LNCAP (cell line): ENCODE measurements around the gene BEX3.

Source experiments
- TF ChIP-seq, protein P1 (sequence below): fragments of 450-650 bp; IDR thresholded peaks from 2 replicates; pipeline ENCODE4 v1.5.1; 2017; ENCODE audit warnings: mild to moderate bottlenecking

Gene BEX3

GRCh38 chrX:103415528-103415927 lies 39.2 kb downstream of the BEX3 start:
- TF ChIP-seq, protein P1, sequence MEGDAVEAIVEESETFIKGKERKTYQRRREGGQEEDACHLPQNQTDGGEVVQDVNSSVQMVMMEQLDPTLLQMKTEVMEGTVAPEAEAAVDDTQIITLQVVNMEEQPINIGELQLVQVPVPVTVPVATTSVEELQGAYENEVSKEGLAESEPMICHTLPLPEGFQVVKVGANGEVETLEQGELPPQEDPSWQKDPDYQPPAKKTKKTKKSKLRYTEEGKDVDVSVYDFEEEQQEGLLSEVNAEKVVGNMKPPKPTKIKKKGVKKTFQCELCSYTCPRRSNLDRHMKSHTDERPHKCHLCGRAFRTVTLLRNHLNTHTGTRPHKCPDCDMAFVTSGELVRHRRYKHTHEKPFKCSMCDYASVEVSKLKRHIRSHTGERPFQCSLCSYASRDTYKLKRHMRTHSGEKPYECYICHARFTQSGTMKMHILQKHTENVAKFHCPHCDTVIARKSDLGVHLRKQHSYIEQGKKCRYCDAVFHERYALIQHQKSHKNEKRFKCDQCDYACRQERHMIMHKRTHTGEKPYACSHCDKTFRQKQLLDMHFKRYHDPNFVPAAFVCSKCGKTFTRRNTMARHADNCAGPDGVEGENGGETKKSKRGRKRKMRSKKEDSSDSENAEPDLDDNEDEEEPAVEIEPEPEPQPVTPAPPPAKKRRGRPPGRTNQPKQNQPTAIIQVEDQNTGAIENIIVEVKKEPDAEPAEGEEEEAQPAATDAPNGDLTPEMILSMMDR: no peak

- TF ChIP-seq, protein P1: no peak
Observed at GRCh38 chrX:103417370-103417769, 41.0 kb downstream of the BEX3 start.

- TF ChIP-seq, protein P1: no peak
Observed at GRCh38 chrX:103417933-103418332, 41.6 kb downstream of the BEX3 start.

DNA sequence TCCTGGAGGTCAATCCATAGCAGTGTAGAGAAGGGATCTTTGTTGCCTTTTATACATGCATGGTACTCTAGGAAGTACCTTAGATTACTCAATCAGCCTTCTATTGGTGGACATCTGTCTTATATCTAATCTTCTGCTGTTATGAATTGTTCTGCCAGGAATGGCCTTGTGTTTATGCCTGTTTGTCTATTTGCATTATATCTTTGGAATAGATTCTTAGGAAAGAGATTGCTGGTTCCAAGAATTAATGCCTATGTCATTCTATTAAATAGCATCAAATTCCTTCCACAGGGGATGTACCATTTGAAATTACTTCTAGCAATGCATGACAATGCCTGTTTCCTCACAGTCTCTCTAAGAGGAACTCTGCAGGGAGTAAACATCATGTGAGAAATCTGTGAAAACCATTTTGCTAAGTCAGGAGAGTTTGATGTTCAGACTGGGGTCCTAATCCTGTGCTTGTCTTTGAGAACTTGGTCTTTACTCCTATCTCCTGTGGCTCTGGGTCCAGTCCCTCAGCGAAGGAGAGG lies 42.5 kb downstream of the BEX3 start:
- TF ChIP-seq, protein P1: no peak

DNA sequence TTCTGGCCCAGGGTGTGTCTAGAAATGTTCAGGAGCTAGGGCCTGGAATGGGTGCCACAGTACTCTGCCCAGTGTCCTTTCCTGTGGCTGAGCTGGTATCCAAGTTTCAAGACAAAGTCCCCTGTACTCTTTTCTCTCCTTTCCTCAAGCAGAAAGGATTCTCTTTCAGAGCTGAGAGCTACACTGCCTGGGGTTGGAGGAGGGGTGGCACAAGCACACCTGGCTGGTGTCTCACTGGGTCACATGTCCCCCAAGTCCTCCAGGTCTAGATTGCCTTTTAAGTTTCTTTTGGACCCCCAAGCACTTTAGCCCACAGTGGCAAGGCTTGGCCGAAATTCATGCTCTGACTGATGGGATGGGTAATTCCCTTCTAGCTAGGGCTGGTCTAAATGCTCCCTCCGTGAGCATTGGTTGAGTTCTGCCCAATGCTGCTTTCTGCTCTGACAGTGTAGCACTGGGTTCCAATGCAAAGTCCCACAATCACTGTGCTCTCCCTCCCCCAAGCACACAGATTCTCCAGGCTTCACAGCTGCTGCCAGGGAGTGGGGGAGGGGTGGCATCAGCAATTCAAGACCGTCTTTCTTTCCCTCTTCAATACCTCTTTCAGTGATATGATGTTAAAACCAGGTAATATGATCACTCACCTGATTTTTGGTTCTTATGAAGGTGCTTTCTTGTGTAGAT lies 47.8 kb downstream of the BEX3 start:
- TF ChIP-seq, protein P1: no peak
